ENCODE data around the gene TMEM120A. TPM values are rescaled to one million over a fixed set of nuclear protein-coding genes. Genes with fewer than 3 reads are reported as not detected.

Gene TMEM120A
- total RNA-seq, 4 donors from 2014 or later: 21.3 to 56.7 (median 38.2) TPM

- no peaks in the 10 kb centered on the region for H3K27me3 ChIP-seq
- TF ChIP-seq CTCF (IDR thresholded peaks at IDR 0.05 in 4 of 5, conservative IDR thresholded peaks at IDR 0.05 in 1 of 5): no peak
- peak overlapping the region; percentile 70 to 79 (median 76) for H3K27ac ChIP-seq
- in situ Hi-C loops (cut with MboI; ENCODE audit: low sequenced_read_pairs in 4 of 4) (no loop called here), intact Hi-C loops (cut with DNase I; ENCODE audit: low total_unique reads) (no loop called here)
- H3K4me3 ChIP-seq: no peak overlapping the region
- no peaks in the 10 kb centered on the region for H3K36me3 ChIP-seq
- no peaks in the 10 kb centered on the region for H3K9me3 ChIP-seq
- no peak for ATAC-seq
- H3K4me1 ChIP-seq: peaks cover 23 to 25% of the 10 kb centered on the region in 2 donors
- no peak for DNase-seq
These were observed 55.5 kb downstream of the TMEM120A start for GRCh38 chr7:75938921-75939320.

- intact Hi-C loops (cut with DNase I; ENCODE audit: low total_unique reads) (no loop called here), in situ Hi-C loops (cut with MboI; ENCODE audit: low sequenced_read_pairs in 4 of 4) (no loop called here)
- ATAC-seq: peak; percentile 95
- Histone ChIP-seq H3K36me3 (no peaks in the 10 kb centered on the region), H3K4me1 (peaks cover 19 to 25% of the 10 kb centered on the region in 2 donors), H3K27ac (peak overlapping the region; percentile 70 to 79 (median 76)), H3K4me3 (no peak overlapping the region), H3K9me3 (no peaks in the 10 kb centered on the region), H3K27me3 (no peaks in the 10 kb centered on the region)
- peak; percentile 78 to 88 for DNase-seq
- TF ChIP-seq POLR2A (IDR thresholded peaks at IDR 0.05) (peak; percentile 24 to 28), CTCF (IDR thresholded peaks at IDR 0.05 in 4 of 5, conservative IDR thresholded peaks at IDR 0.05 in 1 of 5) (no peak)
These were observed 56.2 kb downstream of the TMEM120A start for GRCh38 chr7:75937958-75938786.

Other genes with a start within 250 kb of the TMEM120A start
- not detected for gene CCL26, start 222.4 kb downstream of the TMEM120A start, total RNA-seq
- gene CCL24, start 180.8 kb downstream of the TMEM120A start, total RNA-seq: not detected
- gene RHBDD2, start 115.6 kb downstream of the TMEM120A start, total RNA-seq: 10 to 100 TPM; 28.5 to 52.1 (median 38.2) TPM
- gene POR, start 79.4 kb downstream of the TMEM120A start, total RNA-seq: 100 to 1,000 TPM in 3 of 4 donors, 10 to 100 TPM in 1; 85.7 to 218 (median 115) TPM
- gene STYXL1, start 53.4 kb upstream of the TMEM120A start, total RNA-seq: 10 to 100 TPM; 10.0 to 31.5 (median 17.3) TPM
- 100 to 1,000 TPM; 236 to 344 (median 284) TPM for gene MDH2, start 53.5 kb upstream of the TMEM120A start, total RNA-seq
- gene SRRM3, start 207.3 kb upstream of the TMEM120A start, total RNA-seq: 1 to 10 TPM in 2 of 4 donors, under 1 TPM in 2; 0.53 to 1.2 (median 0.84) TPM

Data from gastrocnemius medialis (tissue), 4 donors.